GM12873 (cell line): ENCODE results near the gene ABCD1.

Source experiments
- CTCF ChIP-seq: IDR thresholded peaks from 2 replicates; pipeline ENCODE4 v1.5.1; 2012; ENCODE audit warnings: low read depth, mild to moderate bottlenecking, moderate library complexity, low read length, control low read depth; ENCODE audit not compliant: insufficient read depth; ENCODE audit errors: missing control alignments

ABCD1 gene

GRCh38 chrX:153708415-153708814, 16.2 kb upstream of the ABCD1 start:
- TF ChIP-seq CTCF = peak; percentile 58

- TF ChIP-seq CTCF = no peak
Measured at GRCh38 chrX:153709726-153710674, 14.7 kb upstream of the ABCD1 start.

GRCh38 chrX:153714256-153714655, 10.4 kb upstream of the ABCD1 start:
- TF ChIP-seq CTCF = no peak

- no peak for TF ChIP-seq CTCF
Measured at GRCh38 chrX:153717445-153717844, 7.2 kb upstream of the ABCD1 start.

- TF ChIP-seq CTCF = no peak
Measured at GRCh38 chrX:153719238-153719637, 5.4 kb upstream of the ABCD1 start.

- no peak for TF ChIP-seq CTCF
Measured at GRCh38 chrX:153719701-153720100, 5.0 kb upstream of the ABCD1 start.

GRCh38 chrX:153722704-153723350, 1.8 kb upstream of the ABCD1 start:
- TF ChIP-seq CTCF = no peak
